K562 (cell line): ENCODE measurements around the gene LRFN2.

Experiments
- GATAD2A ChIP-seq: fragments of 450-650 bp; IDR thresholded peaks from 2 replicates; pipeline ENCODE4 v1.6.1; 2017
- MYC ChIP-seq, 2 experiments: fragments of 250-450 bp in 1 of 2; sonication (Bioruptor Pico) in 1 of 2; IDR thresholded peaks; 2 replicates each; pipeline versions ENCODE4 v1.5.1 to v1.6.1; 2012 to 2021; ENCODE audit warnings: low read depth in 2 of 2, borderline replicate concordance in 1 of 2, improper control_type of control experiment in 1 of 2, low read length in 1 of 2, mild to moderate bottlenecking in 1 of 2, moderate library complexity in 1 of 2
- NONO ChIP-seq, 2 experiments: fragments of 200-400 bp in 1 of 2; fragments of 450-650 bp in 1 of 2; formaldehyde crosslinking in 1 of 2; IDR thresholded peaks; 2 replicates each; pipeline ENCODE4 v1.6.1; 2017; ENCODE audit warnings: low read depth in 2 of 2, mild to moderate bottlenecking in 2 of 2, moderate library complexity in 2 of 2, low read length in 1 of 2
- PHB ChIP-seq: fragments of 250-450 bp; sonication (Bioruptor Pico); IDR thresholded peaks from 2 replicates; pipeline ENCODE4 v1.5.0; 2021
- RAD51 ChIP-seq: fragments of 450-650 bp; IDR thresholded peaks from 2 replicates; pipeline ENCODE4 v1.7.1; 2016; ENCODE audit warnings: low read depth, mild to moderate bottlenecking, borderline replicate concordance
- SMARCC2 ChIP-seq: fragments of 450-650 bp; IDR thresholded peaks from 2 replicates; pipeline ENCODE4 v1.6.1; 2017; ENCODE audit warnings: antibody characterized with exemption, moderate library complexity, mild to moderate bottlenecking, low read depth
- ZNF407 ChIP-seq: fragments of 450-650 bp; IDR thresholded peaks from 2 replicates; pipeline ENCODE4 v1.6.1; 2016; ENCODE audit warnings: low read depth
- ZNF584 ChIP-seq: fragments of 200-800 bp; sonication (Bioruptor generic); IDR thresholded peaks from 2 replicates; pipeline ENCODE4 v1.6.1; 2016; ENCODE audit warnings: low read depth, mild to moderate bottlenecking, missing genetic modification characterization, missing compliant biosample characterization
- TF ChIP-seq, protein P1 (sequence below): fragments of 250-450 bp; sonication (Bioruptor Pico); IDR thresholded peaks from 2 replicates; pipeline ENCODE4 v1.5.1; 2021; ENCODE audit warnings: mild to moderate bottlenecking
- TF ChIP-seq, protein P2 (sequence below): fragments of 200-800 bp; sonication (Bioruptor generic); IDR thresholded peaks from 2 replicates; pipeline ENCODE4 v1.6.1; 2017; ENCODE audit warnings: missing genetic modification characterization, missing compliant biosample characterization
- TF ChIP-seq, protein P3 (sequence below), 3 experiments: IDR thresholded peaks in 2 of 3; conservative IDR thresholded peaks in 1 of 3; 2 replicates each; pipeline ENCODE4 v1.5.1; 2011 to 2012; ENCODE audit warnings: low read length in 3 of 3, mild to moderate bottlenecking in 3 of 3, control low read depth in 2 of 3, improper control_type of control experiment in 1 of 3, inconsistent platforms in 1 of 3, low read depth in 1 of 3, mixed read lengths in 1 of 3, moderate library complexity in 1 of 3; ENCODE audit not compliant: insufficient read depth in 2 of 3

GRCh38 chr6:40431706-40432105 lies 155.5 kb downstream of the LRFN2 start:
- TF ChIP-seq ZNF407 (no peak), RAD51 (no peak), SMARCC2 (no peak), GATAD2A (no peak), PHB (no peak), NONO (IDR thresholded peaks at IDR 0.05; ENCODE audit: low read depth in 2 of 2, low read length in 1 of 2) (no peak), ZNF584 (CRISPR knock-in tag) (no peak), MYC (IDR thresholded peaks at IDR 0.05; ENCODE audit: low read depth, low read length) (no peak), MYC (CRISPR knock-in tag; IDR thresholded peaks at IDR 0.05; ENCODE audit: borderline replicate concordance, low read depth) (no peak)
- TF ChIP-seq, protein P1, sequence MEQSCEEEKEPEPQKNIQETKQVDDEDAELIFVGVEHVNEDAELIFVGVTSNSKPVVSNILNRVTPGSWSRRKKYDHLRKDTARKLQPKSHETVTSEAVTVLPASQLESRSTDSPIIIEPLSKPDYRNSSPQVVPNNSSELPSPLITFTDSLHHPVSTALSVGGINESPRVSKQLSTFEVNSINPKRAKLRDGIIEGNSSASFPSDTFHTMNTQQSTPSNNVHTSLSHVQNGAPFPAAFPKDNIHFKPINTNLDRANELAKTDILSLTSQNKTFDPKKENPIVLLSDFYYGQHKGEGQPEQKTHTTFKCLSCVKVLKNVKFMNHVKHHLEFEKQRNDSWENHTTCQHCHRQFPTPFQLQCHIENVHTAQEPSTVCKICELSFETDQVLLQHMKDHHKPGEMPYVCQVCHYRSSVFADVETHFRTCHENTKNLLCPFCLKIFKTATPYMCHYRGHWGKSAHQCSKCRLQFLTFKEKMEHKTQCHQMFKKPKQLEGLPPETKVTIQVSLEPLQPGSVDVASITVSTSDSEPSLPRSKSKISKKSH (CRISPR knock-in tag), result no peak
- TF ChIP-seq, protein P2, sequence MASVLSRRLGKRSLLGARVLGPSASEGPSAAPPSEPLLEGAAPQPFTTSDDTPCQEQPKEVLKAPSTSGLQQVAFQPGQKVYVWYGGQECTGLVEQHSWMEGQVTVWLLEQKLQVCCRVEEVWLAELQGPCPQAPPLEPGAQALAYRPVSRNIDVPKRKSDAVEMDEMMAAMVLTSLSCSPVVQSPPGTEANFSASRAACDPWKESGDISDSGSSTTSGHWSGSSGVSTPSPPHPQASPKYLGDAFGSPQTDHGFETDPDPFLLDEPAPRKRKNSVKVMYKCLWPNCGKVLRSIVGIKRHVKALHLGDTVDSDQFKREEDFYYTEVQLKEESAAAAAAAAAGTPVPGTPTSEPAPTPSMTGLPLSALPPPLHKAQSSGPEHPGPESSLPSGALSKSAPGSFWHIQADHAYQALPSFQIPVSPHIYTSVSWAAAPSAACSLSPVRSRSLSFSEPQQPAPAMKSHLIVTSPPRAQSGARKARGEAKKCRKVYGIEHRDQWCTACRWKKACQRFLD (CRISPR knock-in tag), result no peak
- TF ChIP-seq, protein P3, sequence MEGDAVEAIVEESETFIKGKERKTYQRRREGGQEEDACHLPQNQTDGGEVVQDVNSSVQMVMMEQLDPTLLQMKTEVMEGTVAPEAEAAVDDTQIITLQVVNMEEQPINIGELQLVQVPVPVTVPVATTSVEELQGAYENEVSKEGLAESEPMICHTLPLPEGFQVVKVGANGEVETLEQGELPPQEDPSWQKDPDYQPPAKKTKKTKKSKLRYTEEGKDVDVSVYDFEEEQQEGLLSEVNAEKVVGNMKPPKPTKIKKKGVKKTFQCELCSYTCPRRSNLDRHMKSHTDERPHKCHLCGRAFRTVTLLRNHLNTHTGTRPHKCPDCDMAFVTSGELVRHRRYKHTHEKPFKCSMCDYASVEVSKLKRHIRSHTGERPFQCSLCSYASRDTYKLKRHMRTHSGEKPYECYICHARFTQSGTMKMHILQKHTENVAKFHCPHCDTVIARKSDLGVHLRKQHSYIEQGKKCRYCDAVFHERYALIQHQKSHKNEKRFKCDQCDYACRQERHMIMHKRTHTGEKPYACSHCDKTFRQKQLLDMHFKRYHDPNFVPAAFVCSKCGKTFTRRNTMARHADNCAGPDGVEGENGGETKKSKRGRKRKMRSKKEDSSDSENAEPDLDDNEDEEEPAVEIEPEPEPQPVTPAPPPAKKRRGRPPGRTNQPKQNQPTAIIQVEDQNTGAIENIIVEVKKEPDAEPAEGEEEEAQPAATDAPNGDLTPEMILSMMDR (IDR thresholded peaks at IDR 0.05 in 2 of 3, conservative IDR thresholded peaks at IDR 0.05 in 1 of 3; ENCODE audit: insufficient read depth in 2 of 3, low read depth in 1 of 3, low read length in 3 of 3), result no peak
